Aorta (tissue), 5 donors: ENCODE measurements around the gene POLL. TPM values are rescaled to one million over a fixed set of nuclear protein-coding genes. Genes with fewer than 3 reads are reported as not detected.

ENCODE experiments used
- ATAC-seq: fragments of 200-7000 bp; cut with Tn5 transposase; one replicate; pipeline ENCODE4 v1.9.1; 2022; ENCODE audit warnings: moderate library complexity; ENCODE audit not compliant: low FRiP score
- DNase-seq, 2 donors: peaks; one replicate each; pipeline ENCODE4 v3.0.0-alpha.2; 2020
- H3K27ac ChIP-seq, 2 donors: one replicate each; pipeline ENCODE4 v1.5.1; 2013; ENCODE audit warnings: low read length in 2 of 2, mild to moderate bottlenecking in 2 of 2, moderate library complexity in 2 of 2, control low read depth in 1 of 2, inconsistent platforms in 1 of 2, low read depth in 1 of 2
- H3K27me3 ChIP-seq, 2 donors: one replicate each; pipeline ENCODE4 v1.6.1; 2013; ENCODE audit warnings: control low read depth in 1 of 2, low read length in 1 of 2, mild to moderate bottlenecking in 1 of 2, moderate library complexity in 1 of 2; ENCODE audit not compliant: insufficient read depth in 2 of 2, control insufficient read depth in 1 of 2
- H3K36me3 ChIP-seq, 2 donors: one replicate each; pipeline ENCODE4 v1.6.1; 2013; ENCODE audit warnings: control low read depth in 1 of 2, low read length in 1 of 2, mild to moderate bottlenecking in 1 of 2; ENCODE audit not compliant: insufficient read depth in 2 of 2, control insufficient read depth in 1 of 2
- H3K4me1 ChIP-seq, 2 donors: one replicate each; pipeline ENCODE4 v1.6.1; 2013; ENCODE audit warnings: low read length in 2 of 2, control low read depth in 1 of 2, mild to moderate bottlenecking in 1 of 2, moderate library complexity in 1 of 2; ENCODE audit not compliant: insufficient read depth in 2 of 2, control insufficient read depth in 1 of 2
- H3K4me3 ChIP-seq, 2 donors: one replicate each; pipeline ENCODE4 v1.5.1; 2013; ENCODE audit warnings: low read length in 2 of 2, control low read depth in 1 of 2, mild to moderate bottlenecking in 1 of 2
- H3K9me3 ChIP-seq: one replicate; pipeline ENCODE4 v1.6.1; 2013; ENCODE audit warnings: mild to moderate bottlenecking, low read length; ENCODE audit not compliant: control insufficient read depth
- WGBS, 2 donors: extraction: QIAGEN DNeasy Blood & Tissue Kit; methylation state at CpG; one replicate each; pipeline ENCODE4 v1.1.7; 2013; 5-methylcytosine and 5-hydroxymethylcytosine counted together
- intact Hi-C, 2 donors: fragments of 100-400 bp; cut with DNase I; formaldehyde crosslinking; loops; one replicate each; pipeline versions ENCODE4 v1.14.2 to v1.15.0; 2022
- polyA plus RNA-seq, 2 donors: library from polyadenylated mRNA; stranded (reverse); fragments of 200-250 nt; gene quantifications; one replicate each; pipeline ENCODE4 v1.2.3, GENCODE V29; 2013
- total RNA-seq, 2 donors: library from RNA; stranded (reverse); fragmentation: NEBNext Ultra II Directional; extraction: Animal tissue kit (Norgen Biotek cat#: 25700); gene quantifications; one replicate each; pipeline ENCODE4 v1.2.1, GENCODE V29; 2021
- donor health status: healthy with polysubstance abuse.
- donor health status: Bipolar disorder and iron deficiency.
- donor health status: DM: no; HTN: no; CAD: no.
- donor health status: DM: no; HTN: no; CAD: no.
- donor health status: DM: yes; HTN: yes; CAD: no.

The POLL gene
- total and polyA plus RNA-seq, 4 donors = 13.3 to 53.8 (median 24.2) TPM

DNA sequence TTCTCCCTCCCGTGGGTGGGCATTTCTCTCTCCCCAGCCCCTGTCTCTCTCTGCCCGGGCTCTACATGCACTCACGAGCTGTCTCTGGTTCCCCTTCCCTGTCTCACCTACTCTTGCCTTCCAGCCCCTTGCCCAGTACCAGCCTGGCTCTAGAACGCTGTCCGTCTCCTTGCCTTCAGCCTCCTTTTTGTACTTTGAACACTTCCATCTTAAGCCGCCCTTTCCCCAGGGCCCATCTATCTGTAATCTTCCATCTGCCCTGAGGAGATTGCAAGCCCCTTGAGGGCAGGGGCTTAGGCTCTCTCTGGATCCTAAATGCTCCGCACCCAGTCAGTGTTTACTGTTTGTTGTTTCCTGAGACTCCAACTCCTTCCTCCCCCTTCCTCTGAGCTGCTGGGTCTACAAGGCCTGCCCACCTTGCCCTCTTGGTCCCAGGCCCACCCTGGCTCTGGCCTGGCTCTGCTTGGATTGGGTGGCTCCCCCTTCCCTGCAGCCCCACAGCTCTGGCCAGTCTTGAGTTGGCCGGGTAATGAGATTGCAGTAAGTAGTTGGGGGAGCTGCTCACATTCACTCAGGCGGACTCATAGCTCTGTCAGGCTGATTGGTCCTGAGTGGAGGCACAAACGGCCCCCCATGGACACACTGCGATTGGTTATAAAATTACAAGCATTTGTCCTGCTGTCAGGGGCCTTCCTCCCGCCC lies 28.3 kb downstream of the POLL start:
- intact Hi-C loops = no loop called here

DNA sequence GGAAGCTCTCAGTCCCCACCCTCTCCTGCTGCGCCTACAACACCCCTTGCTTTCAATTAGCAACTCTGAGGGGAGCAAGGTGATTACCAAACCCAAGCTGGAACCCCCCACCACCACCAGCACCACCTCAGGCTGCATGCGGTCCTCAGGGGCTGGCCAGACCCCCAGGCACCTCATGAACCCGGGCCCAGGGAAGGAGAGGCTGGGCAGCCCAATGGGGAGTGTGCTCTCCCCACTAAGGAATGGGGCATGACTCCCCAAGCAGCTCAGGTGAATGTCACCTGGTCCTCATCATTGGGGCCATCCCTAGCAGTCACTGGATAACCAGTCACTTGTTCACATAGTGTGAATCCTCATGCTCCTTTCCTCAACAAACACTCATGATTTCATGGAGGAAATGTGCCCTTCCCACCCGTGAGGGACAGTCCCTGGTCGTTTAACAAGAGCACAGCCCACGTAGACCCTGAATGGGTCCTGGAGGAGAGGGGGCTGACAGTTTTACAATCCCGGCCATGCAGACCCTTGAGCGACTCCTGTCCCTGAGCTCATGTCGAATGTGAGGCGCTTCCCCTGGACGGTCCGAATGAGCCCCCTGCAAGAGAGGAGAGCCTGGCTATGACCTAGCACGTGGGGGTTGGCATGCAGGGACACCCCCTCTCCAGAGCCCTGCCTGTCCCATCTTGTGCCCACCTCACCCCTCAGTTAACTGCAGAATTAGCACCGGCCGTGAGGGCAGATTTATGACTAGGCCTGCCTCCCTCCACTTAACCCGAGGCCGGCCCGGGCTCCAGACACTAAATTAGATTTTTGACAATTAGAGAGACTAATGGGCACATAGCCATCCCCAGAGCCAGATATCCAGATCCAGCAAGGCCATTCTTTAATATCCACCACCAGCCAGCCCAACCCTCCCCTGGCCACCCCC lies 29.1 kb downstream of the POLL start:
- peaks cover 0 to 1% of the 10 kb centered on the region in 2 donors for H3K36me3 ChIP-seq
- no peaks in the 10 kb centered on the region for H3K9me3 ChIP-seq
- 45 to 55% methylated on average over 18 of the region's 18 CpGs for WGBS, 2 donors
- no peak overlapping the region for H3K4me3 ChIP-seq
- no peaks in the 10 kb centered on the region for H3K27me3 ChIP-seq
- intact Hi-C loops = no loop called here
- no peak overlapping the region for H3K27ac ChIP-seq
- ATAC-seq (no peak), DNase-seq (no peak)
- H3K4me1 ChIP-seq = no peaks in the 10 kb centered on the region

More for the DNA sequence above, 28.3 kb downstream of the POLL start:
- DNase-seq = no peak
- Histone ChIP-seq H3K4me3 (no peak overlapping the region), H3K4me1 (no peaks in the 10 kb centered on the region), H3K27ac (no peak overlapping the region), H3K27me3 (no peaks in the 10 kb centered on the region), H3K9me3 (no peaks in the 10 kb centered on the region), H3K36me3 (no peaks in the 10 kb centered on the region)
- WGBS, 2 donors = 64 to 65% methylated on average over 12 of the region's 12 CpGs
- no peak for ATAC-seq

DNA sequence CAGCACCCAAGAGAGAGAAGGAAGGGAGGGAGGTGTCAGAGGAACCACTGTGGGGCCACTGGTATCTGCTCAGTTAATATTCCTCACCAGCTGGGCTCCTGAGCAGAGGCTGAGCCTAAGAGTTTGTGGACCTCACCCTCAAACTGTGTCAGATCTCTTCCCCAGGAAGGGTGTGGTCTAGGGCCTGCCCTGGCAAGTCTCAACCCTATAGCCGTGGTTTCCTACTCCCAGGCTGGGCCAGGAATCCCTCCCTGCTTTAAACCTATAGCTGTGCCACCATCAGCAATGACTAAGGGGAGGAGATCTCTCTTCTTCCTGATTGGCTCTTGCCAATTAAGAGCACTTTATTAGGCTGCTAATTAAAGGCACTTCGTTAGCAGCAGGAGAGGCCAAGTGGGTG lies 29.9 kb downstream of the POLL start:
- H3K36me3 ChIP-seq = peaks cover 0 to 8% of the 10 kb centered on the region in 2 donors
- H3K27me3 ChIP-seq = no peaks in the 10 kb centered on the region
- H3K4me1 ChIP-seq = no peaks in the 10 kb centered on the region
- H3K9me3 ChIP-seq = no peaks in the 10 kb centered on the region
- DNase-seq (no peak), ATAC-seq (no peak)
- 76 to 79% methylated on average over 2 of the region's 2 CpGs for WGBS, 2 donors
- intact Hi-C loops = no loop called here
- no peak overlapping the region for H3K4me3 ChIP-seq
- no peak overlapping the region for H3K27ac ChIP-seq

DNA sequence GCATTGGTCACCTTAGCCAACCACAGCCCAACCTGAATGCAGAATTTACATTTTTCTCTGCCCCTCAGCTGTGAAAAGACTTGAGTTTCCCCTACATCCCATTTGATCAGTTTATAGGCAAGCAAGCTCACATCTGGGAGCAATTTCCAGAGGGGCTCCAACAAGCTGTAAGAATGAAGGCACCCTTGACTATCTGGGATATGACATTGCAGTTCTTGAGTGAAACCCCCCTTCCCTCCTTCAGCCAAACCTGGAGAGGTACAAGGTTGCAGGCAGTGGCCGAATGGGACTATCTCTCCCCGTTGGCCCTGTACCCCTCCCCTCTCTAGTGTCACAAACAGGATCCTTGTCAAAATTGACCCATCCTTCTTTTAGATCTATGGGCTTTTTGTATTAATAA lies 30.5 kb downstream of the POLL start:
- DNase-seq (no peak), ATAC-seq (no peak)
- H3K36me3 ChIP-seq = peaks cover 1 to 8% of the 10 kb centered on the region in 2 donors
- H3K4me3 ChIP-seq = no peak overlapping the region
- WGBS, 2 donors = 83 to 85% methylated on average over 2 of the region's 2 CpGs
- H3K27me3 ChIP-seq = no peaks in the 10 kb centered on the region
- no peaks in the 10 kb centered on the region for H3K4me1 ChIP-seq
- intact Hi-C loops = no loop called here
- H3K9me3 ChIP-seq = no peaks in the 10 kb centered on the region
- no peak overlapping the region for H3K27ac ChIP-seq

DNA sequence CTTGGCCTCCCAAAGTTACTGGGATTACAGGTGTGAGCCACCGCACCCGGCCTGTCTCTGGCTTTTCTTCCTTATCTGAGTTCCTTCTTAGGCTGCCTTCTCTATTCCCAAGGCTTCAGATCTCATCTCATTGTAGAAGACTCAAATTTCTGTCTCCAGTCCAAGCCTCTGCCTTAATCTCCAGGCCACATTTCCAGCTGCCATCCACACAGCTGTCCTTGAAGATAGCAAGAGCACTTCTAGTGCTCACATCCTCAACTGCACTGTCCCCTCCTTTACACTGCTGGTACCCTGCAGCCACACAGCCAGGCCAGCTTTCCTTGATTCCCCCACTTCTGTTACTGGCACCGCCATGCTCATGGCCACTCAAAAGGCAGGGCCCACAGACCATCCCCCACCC lies 35.6 kb downstream of the POLL start:
- no peak overlapping the region for H3K4me3 ChIP-seq
- WGBS, 2 donors = 97% methylated on average over 3 of the region's 3 CpGs
- H3K9me3 ChIP-seq = no peaks in the 10 kb centered on the region
- intact Hi-C loops = no loop called here
- peaks cover 1 to 8% of the 10 kb centered on the region in 2 donors for H3K36me3 ChIP-seq
- no peaks in the 10 kb centered on the region for H3K4me1 ChIP-seq
- no peak for ATAC-seq
- DNase-seq = no peak
- no peak overlapping the region for H3K27ac ChIP-seq
- no peaks in the 10 kb centered on the region for H3K27me3 ChIP-seq

DNA sequence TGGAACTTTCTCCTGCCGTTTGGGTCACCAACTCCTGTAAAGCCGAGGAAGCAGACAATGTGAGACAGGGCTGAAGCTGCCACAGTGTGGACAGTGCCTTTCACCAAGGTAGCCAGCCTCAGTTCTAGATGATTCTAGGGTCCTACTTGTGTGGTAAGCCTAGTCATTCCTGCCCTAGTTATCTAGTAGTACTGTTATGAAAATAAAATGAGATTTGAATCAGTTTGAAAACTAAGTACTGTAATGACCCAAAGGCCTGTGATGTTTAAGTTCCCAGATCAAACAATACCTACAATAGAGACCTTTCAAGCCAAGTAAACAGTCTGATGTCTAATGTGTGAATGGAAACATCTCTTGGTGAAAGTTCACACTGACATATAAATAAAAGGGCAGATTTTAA lies 37.1 kb downstream of the POLL start:
- Histone ChIP-seq H3K9me3 (no peaks in the 10 kb centered on the region), H3K4me3 (no peak overlapping the region), H3K36me3 (peaks cover 1 to 8% of the 10 kb centered on the region in 2 donors), H3K27me3 (no peaks in the 10 kb centered on the region), H3K4me1 (no peaks in the 10 kb centered on the region), H3K27ac (no peak overlapping the region)
- no peak for ATAC-seq
- WGBS, 2 donors = 94% methylated on average over 2 of the region's 2 CpGs
- intact Hi-C loops = no loop called here
- no peak for DNase-seq

DNA sequence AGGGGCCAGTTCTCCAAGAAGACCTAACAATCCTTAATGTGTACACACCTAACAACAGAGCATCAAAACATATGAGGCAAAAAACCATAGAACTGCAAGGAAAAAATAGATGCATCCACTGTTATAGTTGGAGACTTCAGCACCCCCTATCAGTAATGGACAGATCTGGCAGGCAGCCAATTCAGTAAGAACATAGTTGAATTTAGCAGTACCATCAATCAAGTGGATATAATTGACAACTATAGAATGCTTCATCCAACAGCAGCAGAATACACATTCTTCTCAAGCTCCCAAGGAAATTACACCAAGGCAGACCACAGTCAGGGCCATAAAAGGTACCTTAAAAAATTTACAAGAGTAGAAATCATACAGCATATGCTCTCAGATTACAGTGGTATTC lies 42.2 kb downstream of the POLL start:
- ATAC-seq = no peak
- Histone ChIP-seq H3K36me3 (no peaks in the 10 kb centered on the region), H3K27ac (no peak overlapping the region), H3K9me3 (no peaks in the 10 kb centered on the region), H3K4me1 (no peaks in the 10 kb centered on the region), H3K4me3 (no peak overlapping the region), H3K27me3 (no peaks in the 10 kb centered on the region)
- DNase-seq = no peak
- intact Hi-C loops = no loop called here

DNA sequence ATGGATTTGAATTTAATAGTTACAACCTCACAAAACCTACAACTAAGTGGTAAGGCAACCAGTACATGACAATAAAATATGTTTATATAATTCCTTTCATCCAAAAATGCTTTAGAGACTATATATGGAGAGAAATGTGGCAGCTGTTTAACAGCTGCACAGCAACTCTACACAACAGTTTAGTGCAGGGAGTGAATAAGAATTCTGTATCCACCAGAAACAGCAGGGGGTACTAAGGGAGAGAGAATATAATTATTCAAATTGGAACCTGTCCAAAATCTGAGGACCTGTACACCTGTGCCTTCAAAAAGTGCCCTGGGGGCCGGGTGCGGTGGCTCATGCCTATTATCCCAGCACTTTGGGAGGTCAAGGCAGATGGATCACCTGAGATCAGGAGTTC lies 49.6 kb downstream of the POLL start:
- Histone ChIP-seq H3K4me1 (no peaks in the 10 kb centered on the region), H3K27me3 (no peaks in the 10 kb centered on the region), H3K9me3 (no peaks in the 10 kb centered on the region), H3K36me3 (peaks cover 0 to 6% of the 10 kb centered on the region in 2 donors), H3K27ac (no peak overlapping the region), H3K4me3 (no peak overlapping the region)
- no peak for DNase-seq
- WGBS, 2 donors = 93 to 95% methylated on average over 2 of the region's 2 CpGs
- intact Hi-C loops = no loop called here
- ATAC-seq = no peak

DNA sequence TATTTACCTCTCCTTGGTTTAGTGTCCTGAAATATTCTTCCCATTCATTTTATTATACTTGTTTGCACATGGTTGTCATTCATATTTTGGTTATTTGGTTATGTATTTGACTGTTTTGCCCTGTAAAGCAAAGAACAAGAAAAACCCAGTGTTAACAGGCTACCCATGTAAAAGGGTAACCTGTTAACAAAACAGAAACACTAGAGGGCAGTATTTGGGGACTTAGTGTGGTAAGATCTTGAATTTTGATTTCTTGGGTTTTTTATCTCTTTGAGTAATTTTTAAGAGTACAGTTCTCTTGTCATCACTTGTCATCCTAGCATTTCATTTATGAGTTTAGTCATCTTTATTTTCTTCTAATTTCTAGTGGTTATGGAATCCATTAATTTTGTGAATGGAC lies 51.3 kb downstream of the POLL start:
- ATAC-seq (no peak), DNase-seq (no peak)
- Histone ChIP-seq H3K4me3 (no peak overlapping the region), H3K36me3 (peaks cover 4 to 12% of the 10 kb centered on the region in 2 donors), H3K4me1 (no peaks in the 10 kb centered on the region), H3K9me3 (no peaks in the 10 kb centered on the region), H3K27me3 (no peaks in the 10 kb centered on the region), H3K27ac (no peak overlapping the region)
- intact Hi-C loops = no loop called here
